HUES6 (cell line): ENCODE measurements around the gene PRMT3.
"Not testable (repeated sequence)": the region's sequence is repeated elsewhere in the genome, so short reads cannot be mapped to it uniquely, and the experiment has no call there.

Source experiments
- H3K27ac ChIP-seq: 2 replicates; pipeline ENCODE4 v1.7.0; 2013; ENCODE audit warnings: low read depth, mild to moderate bottlenecking, low read length, inconsistent platforms
- H3K27me3 ChIP-seq: 2 replicates; pipeline ENCODE4 v1.6.1; 2013; ENCODE audit warnings: low read length; ENCODE audit not compliant: control insufficient read depth, insufficient read depth
- H3K36me3 ChIP-seq: 2 replicates; pipeline ENCODE4 v1.6.1; 2013; ENCODE audit warnings: low read length; ENCODE audit not compliant: control insufficient read depth, insufficient read depth
- H3K4me1 ChIP-seq: 2 replicates; pipeline ENCODE4 v1.6.1; 2013; ENCODE audit warnings: low read length; ENCODE audit not compliant: control insufficient read depth, insufficient read depth
- H3K4me3 ChIP-seq: 2 replicates; pipeline ENCODE4 v1.5.1; 2013; ENCODE audit warnings: low read depth, low read length
- H3K9ac ChIP-seq: one replicate; pipeline ENCODE4 v1.6.1; 2013; ENCODE audit warnings: mild to moderate bottlenecking, low read length
- H3K9me3 ChIP-seq: 2 replicates; pipeline ENCODE4 v1.6.1; 2013; ENCODE audit warnings: low read depth, low read length; ENCODE audit not compliant: control insufficient read depth, insufficient read depth

The PRMT3 gene

GRCh38 chr11:20457934-20458680, 70.6 kb downstream of the PRMT3 start:
- Histone ChIP-seq H3K27ac (no peak overlapping the region), H3K36me3 (peaks cover 2% of the 10 kb centered on the region; the same call in 1 of the 2 replicates), H3K9ac (no peak overlapping the region), H3K27me3 (no peaks in the 10 kb centered on the region), H3K4me1 (no peaks in the 10 kb centered on the region), H3K9me3 (no peaks in the 10 kb centered on the region), H3K4me3 (no peak overlapping the region)

GRCh38 chr11:20458905-20459632, 71.6 kb downstream of the PRMT3 start:
- H3K27ac ChIP-seq: no peak overlapping the region
- no peaks in the 10 kb centered on the region for H3K9me3 ChIP-seq
- H3K4me3 ChIP-seq: no peak overlapping the region
- no peak overlapping the region for H3K9ac ChIP-seq
- H3K4me1 ChIP-seq: no peaks in the 10 kb centered on the region
- no peaks in the 10 kb centered on the region for H3K27me3 ChIP-seq
- H3K36me3 ChIP-seq: peaks cover 2% of the 10 kb centered on the region; the same call in 1 of the 2 replicates

GRCh38 chr11:20459865-20460264, 72.3 kb downstream of the PRMT3 start:
- H3K4me1 ChIP-seq: no peaks in the 10 kb centered on the region
- no peak overlapping the region for H3K4me3 ChIP-seq
- no peaks in the 10 kb centered on the region for H3K9me3 ChIP-seq
- H3K36me3 ChIP-seq: peaks cover 6% of the 10 kb centered on the region
- no peak overlapping the region for H3K27ac ChIP-seq
- H3K9ac ChIP-seq: no peak overlapping the region
- no peaks in the 10 kb centered on the region for H3K27me3 ChIP-seq

- Histone ChIP-seq H3K4me3 (no peak overlapping the region), H3K4me1 (no peaks in the 10 kb centered on the region), H3K36me3 (peaks cover 6% of the 10 kb centered on the region), H3K9me3 (no peaks in the 10 kb centered on the region), H3K27me3 (no peaks in the 10 kb centered on the region), H3K9ac (no peak overlapping the region), H3K27ac (no peak overlapping the region)
These were observed 77.0 kb downstream of the PRMT3 start for GRCh38 chr11:20464518-20464917.

DNA sequence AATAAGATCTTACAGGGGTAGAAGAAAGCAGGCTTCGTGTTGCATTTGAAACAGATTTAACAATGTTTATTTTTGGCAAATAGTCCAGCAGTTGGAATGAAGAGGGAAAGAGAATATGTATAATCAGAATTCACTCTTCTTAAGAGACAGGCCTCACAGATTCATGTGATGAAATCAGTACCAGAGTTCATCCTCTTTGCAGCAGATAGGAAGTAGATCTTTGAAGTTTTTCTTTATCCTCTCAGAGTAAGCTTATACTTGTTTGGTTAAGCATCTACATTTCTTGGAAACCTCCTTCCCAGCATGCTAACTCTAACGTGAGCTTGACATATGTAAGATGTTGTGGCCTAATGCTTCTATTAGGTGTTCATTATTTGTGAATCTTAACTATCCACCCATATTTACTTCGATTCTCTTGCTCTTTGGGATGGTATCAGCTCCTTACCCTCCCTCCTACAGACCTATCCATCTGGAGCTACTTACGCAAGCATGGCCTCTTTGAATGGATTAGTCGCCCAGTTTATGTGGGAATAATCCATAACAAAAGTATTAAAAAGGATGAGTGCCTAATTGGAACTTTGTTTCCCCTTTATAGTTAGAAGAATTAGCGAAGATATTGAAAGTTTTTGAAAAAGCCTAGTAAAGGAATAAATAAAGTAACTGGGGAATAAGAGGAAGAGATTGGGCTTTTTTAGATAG, 80.1 kb downstream of the PRMT3 start:
- Histone ChIP-seq H3K36me3 (peaks cover 3% of the 10 kb centered on the region), H3K27me3 (no peaks in the 10 kb centered on the region), H3K9ac (no peak overlapping the region), H3K4me1 (no peaks in the 10 kb centered on the region), H3K9me3 (no peaks in the 10 kb centered on the region), H3K4me3 (no peak overlapping the region), H3K27ac (no peak overlapping the region)

DNA sequence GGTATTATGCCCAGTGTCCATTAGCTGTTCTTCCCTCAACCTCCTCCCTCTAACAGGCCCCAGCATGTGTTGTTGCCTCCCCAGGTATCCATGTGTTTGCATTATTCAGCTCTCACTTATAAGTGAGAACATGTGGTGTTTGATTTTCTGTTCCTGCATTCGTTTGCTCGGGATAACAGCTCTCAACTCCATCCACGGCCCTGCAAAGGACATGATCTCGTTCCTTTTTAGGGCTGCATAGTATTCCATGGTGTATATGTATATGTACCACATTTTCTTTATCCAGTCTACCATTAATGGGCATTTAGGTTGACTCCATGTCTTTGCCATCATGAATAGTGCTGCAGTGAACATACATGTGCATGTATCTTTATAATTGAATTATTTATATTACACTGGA, 82.8 kb downstream of the PRMT3 start:
- Histone ChIP-seq H3K4me3 (no peak overlapping the region), H3K27me3 (no peaks in the 10 kb centered on the region), H3K9ac (no peak overlapping the region), H3K9me3 (no peaks in the 10 kb centered on the region), H3K36me3 (no peaks in the 10 kb centered on the region), H3K27ac (no peak overlapping the region), H3K4me1 (peaks cover 17% of the 10 kb centered on the region)

- H3K4me1 ChIP-seq: peaks cover 18% of the 10 kb centered on the region
- not testable (repeated sequence) for H3K9ac ChIP-seq, H3K27ac ChIP-seq, H3K4me3 ChIP-seq, H3K36me3 ChIP-seq, H3K27me3 ChIP-seq, H3K9me3 ChIP-seq
These were observed 84.4 kb downstream of the PRMT3 start for GRCh38 chr11:20471929-20472328.

GRCh38 chr11:20474176-20474881, 86.8 kb downstream of the PRMT3 start:
- Histone ChIP-seq H3K36me3 (no peaks in the 10 kb centered on the region), H3K9ac (no peak overlapping the region), H3K4me1 (peaks cover 30% of the 10 kb centered on the region), H3K9me3 (no peaks in the 10 kb centered on the region), H3K27ac (no peak overlapping the region), H3K27me3 (no peaks in the 10 kb centered on the region), H3K4me3 (no peak overlapping the region)

DNA sequence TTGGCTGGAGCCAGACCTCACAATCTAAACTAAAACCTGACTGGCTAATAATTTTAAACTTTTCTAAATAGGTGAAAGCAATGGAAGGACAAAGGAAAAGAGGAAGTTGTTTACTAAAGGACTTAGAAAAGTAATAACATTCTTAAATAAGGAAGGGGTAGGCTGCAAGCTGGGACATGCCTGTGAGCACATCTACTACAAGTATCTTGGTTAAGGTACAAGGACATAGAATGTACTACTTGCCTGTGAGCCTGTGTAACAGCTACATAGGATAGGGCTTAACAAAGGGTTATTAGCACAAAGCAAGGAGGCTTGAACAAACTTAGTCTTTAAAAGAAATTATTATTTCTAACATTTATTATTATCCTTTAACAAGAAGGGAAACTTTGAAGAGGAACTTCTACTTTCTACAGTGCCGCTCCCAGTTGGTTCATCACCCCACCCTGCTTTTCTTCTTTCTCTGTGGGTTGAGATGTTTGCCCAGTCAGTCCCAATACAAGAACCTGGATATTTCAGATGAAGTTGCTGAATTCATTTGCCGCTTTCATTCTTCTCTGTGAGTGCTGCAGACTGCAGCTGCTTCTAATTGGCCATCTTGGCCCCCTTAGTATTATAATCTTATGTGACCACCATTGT, 87.5 kb downstream of the PRMT3 start:
- H3K4me1 ChIP-seq: peaks cover 30% of the 10 kb centered on the region
- no peak overlapping the region for H3K4me3 ChIP-seq
- no peaks in the 10 kb centered on the region for H3K9me3 ChIP-seq
- no peak overlapping the region for H3K9ac ChIP-seq
- H3K27ac ChIP-seq: no peak overlapping the region
- H3K36me3 ChIP-seq: no peaks in the 10 kb centered on the region
- H3K27me3 ChIP-seq: no peaks in the 10 kb centered on the region

DNA sequence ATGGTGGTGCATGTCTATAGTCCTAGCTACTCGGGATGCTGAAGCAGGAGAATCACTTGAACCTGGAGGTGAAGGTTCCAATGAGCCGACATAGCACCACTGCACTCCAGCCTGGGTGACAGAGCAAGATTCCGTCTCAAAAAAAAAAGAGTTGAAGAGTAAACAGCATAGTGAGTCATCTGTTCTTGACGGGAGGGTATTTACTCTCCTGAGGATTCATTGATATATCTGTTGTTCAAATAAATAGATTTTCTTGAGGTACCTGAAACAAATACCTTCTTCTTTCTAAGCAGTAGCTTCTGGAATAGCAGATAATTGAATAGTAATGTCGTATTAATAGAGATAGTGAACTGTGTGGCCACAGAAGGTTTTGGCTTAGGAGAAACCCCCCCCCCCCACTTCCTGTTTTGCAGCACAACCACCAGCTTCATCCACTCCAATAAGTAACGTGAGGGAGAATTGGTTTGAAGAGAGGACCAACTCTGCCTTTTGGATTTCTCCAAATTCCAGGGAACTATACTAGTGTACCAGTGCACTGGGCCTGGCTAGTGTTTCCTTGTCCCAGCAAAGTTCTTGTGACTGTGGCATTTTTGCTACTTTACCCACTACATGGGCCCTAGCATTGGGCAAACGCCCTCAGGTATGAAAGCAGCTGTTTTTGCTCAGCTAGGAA, 90.0 kb downstream of the PRMT3 start:
- Histone ChIP-seq H3K4me1 (peaks cover 30% of the 10 kb centered on the region), H3K36me3 (no peaks in the 10 kb centered on the region), H3K9ac (no peak overlapping the region), H3K9me3 (no peaks in the 10 kb centered on the region), H3K27me3 (no peaks in the 10 kb centered on the region), H3K27ac (no peak overlapping the region), H3K4me3 (no peak overlapping the region)
